ENCODE measurements around the gene YPEL2. TPM values are rescaled to one million over a fixed set of nuclear protein-coding genes. Genes with fewer than 3 reads are reported as not detected.

Gene YPEL2

Small RNA genes within 50 kb of the gene (small RNA-seq; reads per million reads assigned to genes)
- not detected for gene MIR4729 (ENCODE audit: insufficient read depth)
